Right renal cortex interstitium (tissue), 3 donors: ENCODE results near the gene NDUFS6. TPM values are rescaled to one million over a fixed set of nuclear protein-coding genes. Genes with fewer than 3 reads are reported as not detected.
A peak's percentile ranks its signal among the peaks of the same experiment; 100 is the strongest.

Experiments used
- DNase-seq, 3 donors: peaks; one replicate each; pipeline ENCODE4 v3.0.0-alpha.2; 2013; ENCODE audit warnings: low read depth in 3 of 3, low spot score in 2 of 3
- polyA plus RNA-seq, 3 donors: library from polyadenylated mRNA; unstranded; fragments of 120-200 nt; gene quantifications; one replicate each; pipeline ENCODE4 v1.2.1, GENCODE V29; 2013; ENCODE audit not compliant: insufficient read length in 3 of 3

The NDUFS6 gene
- polyA plus RNA-seq = 10 to 100 TPM; 52.6 to 61.3 (median 54.6) TPM

- no peak for DNase-seq
These were observed at the start of gene NDUFS6 for GRCh38 chr5:1801222-1801966. Gene NDUFS6, plus strand, starts transcription at chr5:1801407. Its CDS starts 11 bp downstream, at chr5:1801418.

- DNase-seq = no peak
These were observed 49.1 kb upstream of the NDUFS6 start for GRCh38 chr5:1751864-1752822.

GRCh38 chr5:1752881-1753280, 48.3 kb upstream of the NDUFS6 start:
- no peak for DNase-seq

- DNase-seq = no peak
These were observed 47.7 kb upstream of the NDUFS6 start for GRCh38 chr5:1753490-1753889.

GRCh38 chr5:1754531-1755220, 46.5 kb upstream of the NDUFS6 start:
- DNase-seq = no peak

- DNase-seq = no peak
These were observed 45.8 kb upstream of the NDUFS6 start for GRCh38 chr5:1755321-1755949.

GRCh38 chr5:1756481-1756880, 44.7 kb upstream of the NDUFS6 start:
- no peak for DNase-seq

- DNase-seq = no peak
These were observed 43.7 kb upstream of the NDUFS6 start for GRCh38 chr5:1757511-1757910.

GRCh38 chr5:1758574-1758973, 42.6 kb upstream of the NDUFS6 start:
- DNase-seq = no peak

- no peak for DNase-seq
These were observed 41.7 kb upstream of the NDUFS6 start for GRCh38 chr5:1759378-1759970.

GRCh38 chr5:1760231-1760630, 41.0 kb upstream of the NDUFS6 start:
- no peak for DNase-seq

GRCh38 chr5:1760656-1761452, 40.4 kb upstream of the NDUFS6 start:
- DNase-seq = no peak

GRCh38 chr5:1761453-1761755, 39.8 kb upstream of the NDUFS6 start:
- DNase-seq = no peak

GRCh38 chr5:1762121-1762882, 38.9 kb upstream of the NDUFS6 start:
- no peak for DNase-seq

- DNase-seq = no peak
These were observed 38.2 kb upstream of the NDUFS6 start for GRCh38 chr5:1762883-1763547.

- DNase-seq = peak in 2 of 3 donors; percentile 25 to 39
These were observed 37.7 kb upstream of the NDUFS6 start for GRCh38 chr5:1763548-1763911.

- DNase-seq = no peak
These were observed 37.1 kb upstream of the NDUFS6 start for GRCh38 chr5:1763960-1764605.

GRCh38 chr5:1764606-1764960, 36.6 kb upstream of the NDUFS6 start:
- DNase-seq = no peak
